ENCODE results near the gene FARS2. TPM values are rescaled to one million over a fixed set of nuclear protein-coding genes. Genes with fewer than 3 reads are reported as not detected.

FARS2 gene
- total and polyA plus RNA-seq, 12 donors = 7.6 to 22.4 (median 20.8) TPM

DNA sequence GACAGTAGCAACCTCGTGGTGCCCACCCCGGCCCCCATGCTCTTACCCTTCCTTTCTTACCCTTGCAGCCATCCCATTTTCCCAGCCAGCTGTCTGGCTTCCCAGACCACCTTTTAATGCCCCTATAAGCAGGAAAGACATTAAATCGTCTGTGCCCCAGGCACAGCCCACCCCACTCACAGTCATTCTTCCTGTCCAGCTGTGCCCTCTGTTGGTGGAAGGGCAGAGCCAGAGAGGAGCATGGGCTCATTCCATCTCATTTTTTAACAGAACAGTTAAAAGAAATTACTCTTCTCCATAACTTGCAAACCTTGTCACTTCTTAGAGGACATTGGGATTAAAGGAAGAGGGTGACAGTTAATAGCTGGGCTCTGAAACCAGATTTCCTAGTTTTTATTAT lies 504.9 kb downstream of the FARS2 start:
- Histone ChIP-seq H3K27ac (peak overlapping the region in 7 of 10 donors; percentile 66 to 92 (median 89)), H3K27me3 (no peaks in the 10 kb centered on the region), H3K4me1 (peaks cover 9 to 46% (median 35%) of the 10 kb centered on the region in 9 donors), H3K36me3 (no peaks in the 10 kb centered on the region), H3K4me3 (no peak overlapping the region), H3K9me3 (peaks cover 0 to 21% (median 0%) of the 10 kb centered on the region in 11 donors)
- intact Hi-C loops (cut with DNase I) = loop anchor here in 8 of 10 donors (1.0 to 10.0 kb wide), 8 partner anchors 111 to 301 kb away; no protein-coding TSS in a partner anchor
- ATAC-seq = peak in 2 of 8 donors; percentile 12 to 34
- no peak for DNase-seq
- 65 to 70% methylated on average over 3 of the region's 3 CpGs for WGBS, 2 donors
- TF ChIP-seq, protein P1, sequence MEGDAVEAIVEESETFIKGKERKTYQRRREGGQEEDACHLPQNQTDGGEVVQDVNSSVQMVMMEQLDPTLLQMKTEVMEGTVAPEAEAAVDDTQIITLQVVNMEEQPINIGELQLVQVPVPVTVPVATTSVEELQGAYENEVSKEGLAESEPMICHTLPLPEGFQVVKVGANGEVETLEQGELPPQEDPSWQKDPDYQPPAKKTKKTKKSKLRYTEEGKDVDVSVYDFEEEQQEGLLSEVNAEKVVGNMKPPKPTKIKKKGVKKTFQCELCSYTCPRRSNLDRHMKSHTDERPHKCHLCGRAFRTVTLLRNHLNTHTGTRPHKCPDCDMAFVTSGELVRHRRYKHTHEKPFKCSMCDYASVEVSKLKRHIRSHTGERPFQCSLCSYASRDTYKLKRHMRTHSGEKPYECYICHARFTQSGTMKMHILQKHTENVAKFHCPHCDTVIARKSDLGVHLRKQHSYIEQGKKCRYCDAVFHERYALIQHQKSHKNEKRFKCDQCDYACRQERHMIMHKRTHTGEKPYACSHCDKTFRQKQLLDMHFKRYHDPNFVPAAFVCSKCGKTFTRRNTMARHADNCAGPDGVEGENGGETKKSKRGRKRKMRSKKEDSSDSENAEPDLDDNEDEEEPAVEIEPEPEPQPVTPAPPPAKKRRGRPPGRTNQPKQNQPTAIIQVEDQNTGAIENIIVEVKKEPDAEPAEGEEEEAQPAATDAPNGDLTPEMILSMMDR (IDR thresholded peaks at IDR 0.05) = peak in 8 of 9 donors; percentile 13 to 57 (median 40)

DNA sequence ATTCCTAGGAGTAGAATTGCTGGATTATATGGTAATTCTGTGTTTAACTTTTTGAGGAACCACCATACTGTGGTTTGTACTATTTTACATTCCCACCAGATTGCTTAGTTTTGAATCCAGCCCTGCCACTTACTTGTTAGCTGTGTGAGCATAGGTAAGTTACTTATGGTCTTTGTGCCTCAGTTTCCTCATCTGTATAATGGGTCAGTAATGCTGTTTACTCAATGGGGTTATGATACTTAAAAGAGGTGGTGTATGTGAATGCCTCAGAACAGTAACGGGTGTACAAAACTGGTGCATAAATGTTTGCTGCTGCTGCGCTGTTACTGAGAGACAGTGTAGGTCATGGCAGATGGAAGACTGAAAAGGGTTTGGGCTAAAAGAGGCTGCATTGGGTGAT lies 506.2 kb downstream of the FARS2 start:
- WGBS, 2 donors = 96 to 99% methylated on average over 2 of the region's 2 CpGs
- Histone ChIP-seq H3K36me3 (peaks cover 0 to 3% (median 0%) of the 10 kb centered on the region in 9 donors), H3K9me3 (peaks cover 0 to 21% (median 0%) of the 10 kb centered on the region in 11 donors), H3K4me1 (peaks cover 9 to 34% (median 25%) of the 10 kb centered on the region in 9 donors), H3K4me3 (no peak overlapping the region), H3K27me3 (no peaks in the 10 kb centered on the region), H3K27ac (no peak overlapping the region)
- DNase-seq (no peak), ATAC-seq (no peak)
- TF ChIP-seq, protein P1 (IDR thresholded peaks at IDR 0.05) = no peak
- intact Hi-C loops (cut with DNase I) = loop anchor here in 8 of 10 donors (2.0 to 10.0 kb wide), 7 partner anchors 113 to 303 kb away; no protein-coding TSS in a partner anchor

DNA sequence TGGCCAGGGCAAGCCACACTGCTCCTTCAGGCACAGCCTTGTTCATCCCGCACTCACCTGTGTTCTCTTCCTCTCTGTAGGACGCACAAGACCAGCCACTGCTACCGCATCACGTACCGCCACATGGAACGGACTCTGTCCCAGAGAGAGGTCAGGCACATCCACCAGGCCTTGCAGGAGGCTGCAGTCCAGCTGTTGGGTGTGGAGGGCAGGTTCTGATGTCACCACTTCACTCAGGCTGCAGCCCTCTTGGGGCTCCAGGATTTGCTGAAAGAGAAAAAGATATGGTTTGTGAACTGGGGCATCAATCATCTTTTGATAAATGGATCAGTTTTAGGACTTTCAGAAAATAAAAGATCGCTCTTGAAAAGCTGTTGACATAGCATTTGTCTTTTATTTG lies 509.9 kb downstream of the FARS2 start:
- ATAC-seq (no peak), DNase-seq (no peak)
- peaks cover 0 to 21% (median 0%) of the 10 kb centered on the region in 11 donors for H3K9me3 ChIP-seq
- no peaks in the 10 kb centered on the region for H3K4me1 ChIP-seq
- intact Hi-C loops (cut with DNase I) = no loop called here
- WGBS, 2 donors = 97% methylated on average over 7 of the region's 7 CpGs
- TF ChIP-seq, protein P1 (IDR thresholded peaks at IDR 0.05) = no peak
- H3K27me3 ChIP-seq = no peaks in the 10 kb centered on the region
- no peak overlapping the region for H3K4me3 ChIP-seq
- no peak overlapping the region for H3K27ac ChIP-seq
- H3K36me3 ChIP-seq = peaks cover 0 to 9% (median 0%) of the 10 kb centered on the region in 9 donors

DNA sequence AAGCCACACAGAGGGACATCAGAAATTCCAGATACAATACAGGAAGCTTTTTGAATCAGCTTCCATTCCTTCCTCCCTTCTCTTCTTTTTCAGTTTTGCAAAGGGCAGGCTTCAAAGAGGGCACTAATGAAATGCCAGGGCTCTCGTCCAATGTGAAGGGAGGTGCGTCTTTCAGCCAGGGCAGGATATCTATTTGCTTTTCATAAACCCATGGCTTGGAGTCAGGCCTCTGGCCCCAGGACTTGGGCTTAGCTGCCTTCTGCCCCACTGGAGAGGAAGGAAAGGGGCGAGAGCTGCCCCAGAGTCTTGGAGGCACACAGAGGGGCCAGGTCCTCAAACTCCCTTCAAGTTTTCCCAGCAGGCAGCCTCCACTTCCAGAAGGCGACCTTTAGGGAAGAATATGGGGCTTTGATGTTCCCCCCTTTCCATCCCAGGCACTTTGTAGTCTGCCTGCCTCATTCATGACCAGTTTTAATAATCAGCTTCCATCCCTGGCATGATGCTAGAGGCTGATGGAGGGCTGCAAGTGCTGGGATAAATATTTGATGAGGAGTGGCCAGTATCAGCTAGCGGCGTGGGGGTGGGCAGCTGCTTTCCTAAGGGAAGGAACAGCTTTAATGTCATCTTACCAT lies 510.6 kb downstream of the FARS2 start:
- WGBS, 2 donors = 82 to 86% methylated on average over 6 of the region's 6 CpGs
- Histone ChIP-seq H3K9me3 (peaks cover 0 to 17% (median 0%) of the 10 kb centered on the region in 11 donors), H3K4me3 (no peak overlapping the region), H3K36me3 (peaks cover 0 to 9% (median 0%) of the 10 kb centered on the region in 9 donors), H3K4me1 (no peaks in the 10 kb centered on the region), H3K27ac (peak overlapping the region in 1 of 10 donors; percentile 21), H3K27me3 (no peaks in the 10 kb centered on the region)
- ATAC-seq = peak in 4 of 8 donors; percentile 23 to 45 (median 39)
- TF ChIP-seq, protein P1 (IDR thresholded peaks at IDR 0.05) = no peak
- DNase-seq = no peak
- intact Hi-C loops (cut with DNase I) = no loop called here

All from heart right ventricle (tissue), 16 donors.